Jurkat, Clone E6-1 (cell line): ENCODE data around the gene TACC2.

Experiments used
- DNase-seq: peaks from one replicate; pipeline ENCODE4 v3.0.0-alpha.2; 2011; ENCODE audit warnings: low read depth, low spot score
- H3K4me3 ChIP-seq: 2 replicates; pipeline ENCODE4 v1.5.1; 2011; ENCODE audit warnings: mild to moderate bottlenecking, low read length, control low read depth, moderate library complexity

The TACC2 gene

DNA sequence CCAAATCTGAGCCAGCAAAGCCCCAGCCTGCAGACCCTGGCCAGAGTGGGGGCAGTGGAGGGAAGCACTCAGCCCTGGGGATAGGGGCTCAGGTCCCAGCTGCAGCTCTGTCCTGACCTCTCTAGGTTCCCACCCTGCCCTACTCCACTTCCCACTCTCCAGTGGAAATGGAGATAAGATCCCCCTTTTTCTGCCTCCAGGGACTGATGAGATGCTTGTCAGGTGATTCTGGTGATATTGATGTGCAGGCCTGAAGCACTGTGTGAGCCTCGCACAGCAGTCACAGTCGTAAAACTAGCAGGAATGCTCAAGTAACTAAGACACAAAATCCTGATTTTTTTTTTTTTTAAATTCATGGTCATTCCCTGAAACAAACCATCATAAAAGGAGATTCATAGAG is 227.1 kb downstream of the TACC2 start:
- no peak overlapping the region for H3K4me3 ChIP-seq
- DNase-seq, result no peak

DNA sequence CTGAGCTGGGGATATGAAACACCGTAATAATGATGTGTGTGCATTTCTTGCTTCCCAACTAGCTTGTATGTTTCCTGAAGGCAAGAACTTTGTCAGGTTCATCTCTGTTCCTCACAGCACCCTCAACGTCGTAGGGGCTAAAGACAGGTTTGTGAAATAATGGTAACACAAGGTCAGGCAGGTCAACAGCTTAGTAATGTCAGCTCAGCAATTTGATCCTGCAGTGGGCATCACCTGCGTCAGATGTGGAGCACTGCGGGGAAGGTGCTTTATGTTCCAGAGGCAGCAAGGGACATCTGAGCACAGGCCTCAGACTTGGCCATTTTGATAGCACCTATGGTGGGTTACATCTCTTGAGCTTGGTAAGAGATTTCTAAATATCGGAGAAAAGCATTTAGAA is 230.4 kb downstream of the TACC2 start:
- DNase-seq, result no peak

DNA sequence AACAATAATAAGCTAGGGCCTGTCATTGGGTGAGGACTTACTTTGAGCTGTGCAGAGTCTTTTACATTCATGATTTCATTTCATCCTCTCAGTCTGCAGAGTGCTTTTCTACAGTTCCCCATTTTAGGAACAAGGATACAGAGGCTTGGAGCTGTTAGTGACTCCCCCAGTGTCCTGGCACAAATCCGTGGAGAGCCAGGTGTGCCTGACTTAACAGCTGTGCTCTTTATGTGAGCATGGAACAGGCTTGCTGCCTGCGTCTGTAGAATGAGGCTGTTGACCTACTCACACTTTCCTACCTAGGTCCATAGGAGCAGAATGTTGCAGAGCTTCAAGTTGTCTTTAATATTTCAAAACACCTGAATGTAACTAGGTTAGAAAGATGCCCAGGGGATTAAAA is 231.8 kb downstream of the TACC2 start:
- DNase-seq, result no peak
- H3K4me3 ChIP-seq, result no peak overlapping the region

More for the DNA sequence above, 230.4 kb downstream of the TACC2 start:
- no peak overlapping the region for H3K4me3 ChIP-seq

DNA sequence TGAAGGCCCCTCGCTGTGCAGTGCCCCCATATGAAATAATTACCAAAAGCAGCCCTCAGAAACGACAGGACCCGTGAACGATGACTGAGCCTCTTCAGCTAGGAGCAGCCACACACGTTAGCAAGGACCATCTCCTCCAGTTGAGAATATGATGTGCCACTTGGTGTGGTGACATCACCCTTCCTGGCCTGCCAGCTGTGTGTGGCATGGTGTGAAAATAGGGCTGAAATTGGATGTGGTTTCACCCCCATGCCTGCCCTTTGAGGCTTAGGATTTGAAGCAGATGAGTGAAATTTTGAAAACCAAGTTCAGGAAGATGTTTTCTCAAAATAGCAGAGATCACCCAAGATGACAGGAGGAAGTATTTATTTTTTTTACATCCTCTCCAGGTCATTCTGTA is 233.0 kb downstream of the TACC2 start:
- no peak overlapping the region for H3K4me3 ChIP-seq
- no peak for DNase-seq

DNA sequence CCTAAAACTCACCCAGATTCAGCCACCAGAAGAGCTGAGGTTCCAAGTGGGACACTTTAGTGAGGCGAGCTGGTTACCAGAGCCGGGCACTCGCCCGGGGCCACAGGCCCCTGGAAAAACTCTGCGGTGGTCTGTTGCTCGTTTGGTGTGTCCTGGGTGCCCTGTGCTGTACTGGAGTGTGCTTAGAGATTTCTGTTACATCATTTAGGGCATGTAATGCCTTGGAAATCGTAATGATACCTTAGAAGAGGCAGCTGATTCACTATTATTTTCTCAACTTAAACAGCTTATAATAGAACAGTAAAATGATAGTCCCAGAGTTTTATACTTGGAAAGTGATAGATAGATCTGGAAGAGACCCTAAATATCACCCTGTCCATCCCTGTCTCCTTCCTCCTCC is 233.7 kb downstream of the TACC2 start:
- no peak for DNase-seq
- H3K4me3 ChIP-seq, result no peak overlapping the region

DNA sequence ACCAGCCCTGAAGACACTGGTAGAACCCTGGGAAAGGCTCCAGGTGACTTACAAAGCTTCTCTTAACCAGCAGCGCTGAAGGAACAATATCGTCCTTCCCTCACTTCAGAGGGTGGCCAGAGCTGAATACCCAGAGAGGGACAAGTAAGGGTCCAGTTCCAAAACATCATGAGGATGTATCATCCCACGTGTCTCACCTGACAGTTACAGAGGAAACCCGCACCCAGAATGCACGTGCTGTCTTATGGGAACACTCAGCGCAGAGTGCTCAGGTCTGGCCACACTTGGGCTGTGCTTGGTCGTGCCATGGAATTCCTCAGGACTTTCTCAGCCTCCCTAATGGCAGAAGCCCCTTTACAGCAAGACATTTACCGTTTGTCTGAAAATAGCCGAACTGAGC is 235.2 kb downstream of the TACC2 start:
- no peak overlapping the region for H3K4me3 ChIP-seq
- no peak for DNase-seq

DNA sequence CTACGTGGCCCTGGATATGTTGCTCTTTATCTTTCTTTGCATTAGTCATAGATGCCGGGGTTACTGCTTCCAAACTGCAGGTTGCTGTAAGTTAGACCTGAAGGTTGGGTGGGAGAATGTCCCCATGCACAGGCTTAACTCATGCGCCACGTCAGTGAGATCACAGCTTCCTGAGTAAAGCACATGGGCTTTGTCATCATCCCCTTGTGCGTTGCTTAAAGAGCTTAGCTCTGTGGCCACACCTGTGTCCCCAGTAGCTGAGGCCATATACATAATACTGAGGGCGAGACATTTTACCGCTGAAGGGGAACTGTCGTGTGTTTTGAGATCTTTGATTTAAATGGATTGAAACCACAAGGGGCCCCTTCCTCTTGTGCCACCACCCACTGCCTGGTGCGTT is 236.4 kb downstream of the TACC2 start:
- DNase-seq, result peak; percentile 24
- H3K4me3 ChIP-seq, result no peak overlapping the region

DNA sequence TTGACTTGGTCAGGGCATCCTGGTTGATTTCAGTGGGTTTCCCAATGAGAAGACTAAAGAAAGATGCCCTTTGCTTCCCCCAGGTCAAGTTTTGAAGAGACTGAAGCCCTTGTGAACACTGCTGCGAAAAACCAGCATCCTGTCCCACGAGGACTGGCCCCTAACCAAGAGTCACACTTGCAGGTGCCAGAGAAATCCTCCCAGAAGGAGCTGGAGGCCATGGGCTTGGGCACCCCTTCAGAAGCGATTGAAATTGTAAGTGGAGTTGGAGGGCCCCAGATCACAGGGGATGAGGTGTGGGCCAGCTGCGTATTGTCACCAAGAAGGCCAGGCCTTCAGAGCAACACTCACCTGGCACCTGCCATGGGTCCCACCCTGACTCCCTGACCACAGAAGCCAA is 238.8 kb downstream of the TACC2 start:
- no peak overlapping the region for H3K4me3 ChIP-seq
- no peak for DNase-seq

DNA sequence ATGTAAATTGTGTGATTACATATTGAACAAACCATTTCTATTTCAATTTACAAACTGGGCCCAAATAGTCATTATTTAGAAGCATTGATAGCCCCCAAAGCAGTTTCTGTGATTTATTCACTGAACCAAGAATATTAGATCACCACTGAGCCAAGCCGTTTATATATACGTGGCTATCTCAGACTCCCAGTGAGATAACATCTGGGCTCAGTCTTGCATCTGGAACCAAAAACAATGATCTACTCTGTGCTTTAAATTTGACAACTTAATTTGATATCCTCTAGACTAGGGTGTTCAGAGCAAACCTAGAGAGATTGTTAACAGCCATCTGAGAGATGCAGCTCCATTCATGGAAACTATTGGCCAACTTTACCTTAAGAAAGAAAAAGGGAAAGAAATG is 240.7 kb downstream of the TACC2 start:
- no peak overlapping the region for H3K4me3 ChIP-seq
- no peak for DNase-seq

DNA sequence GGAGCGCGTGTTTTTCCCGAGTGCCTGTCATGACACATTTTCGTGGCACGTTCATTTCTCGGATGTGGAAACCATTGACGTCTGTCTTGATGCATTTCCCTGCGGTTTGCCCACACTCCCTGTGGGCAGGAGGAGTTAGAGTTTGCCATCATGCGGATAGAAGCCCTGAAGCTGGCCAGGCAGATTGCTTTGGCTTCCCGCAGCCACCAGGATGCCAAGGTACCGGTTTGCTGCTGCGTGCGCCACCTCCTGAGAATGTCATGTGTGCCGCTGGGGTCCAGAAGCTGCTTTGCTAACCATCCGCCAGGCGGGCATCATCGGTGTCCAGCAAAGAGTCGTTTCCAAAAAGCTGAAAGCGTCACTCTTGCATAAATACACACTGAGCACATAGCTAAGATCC is 241.3 kb downstream of the TACC2 start:
- H3K4me3 ChIP-seq, result no peak overlapping the region
- no peak for DNase-seq

DNA sequence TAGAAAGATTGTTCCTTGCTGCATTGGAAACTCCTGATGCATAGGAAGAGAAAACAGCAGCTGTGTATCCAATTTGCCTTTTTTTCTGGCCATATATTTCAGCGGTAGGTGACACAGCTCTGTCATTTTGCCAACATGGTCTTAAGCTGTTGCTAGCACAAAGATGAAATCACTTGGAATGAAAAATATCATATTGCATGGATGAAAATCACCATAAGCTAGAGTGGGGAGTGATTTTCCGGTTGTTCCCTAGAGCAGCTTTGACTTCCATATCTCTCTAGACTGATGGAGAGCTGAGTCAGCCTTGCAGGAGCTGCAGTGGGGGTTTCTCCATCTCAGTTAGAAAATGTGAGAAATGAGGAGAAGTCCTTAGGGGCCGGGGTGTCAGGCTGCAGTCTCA is 243.8 kb downstream of the TACC2 start:
- H3K4me3 ChIP-seq, result no peak overlapping the region
- no peak for DNase-seq

DNA sequence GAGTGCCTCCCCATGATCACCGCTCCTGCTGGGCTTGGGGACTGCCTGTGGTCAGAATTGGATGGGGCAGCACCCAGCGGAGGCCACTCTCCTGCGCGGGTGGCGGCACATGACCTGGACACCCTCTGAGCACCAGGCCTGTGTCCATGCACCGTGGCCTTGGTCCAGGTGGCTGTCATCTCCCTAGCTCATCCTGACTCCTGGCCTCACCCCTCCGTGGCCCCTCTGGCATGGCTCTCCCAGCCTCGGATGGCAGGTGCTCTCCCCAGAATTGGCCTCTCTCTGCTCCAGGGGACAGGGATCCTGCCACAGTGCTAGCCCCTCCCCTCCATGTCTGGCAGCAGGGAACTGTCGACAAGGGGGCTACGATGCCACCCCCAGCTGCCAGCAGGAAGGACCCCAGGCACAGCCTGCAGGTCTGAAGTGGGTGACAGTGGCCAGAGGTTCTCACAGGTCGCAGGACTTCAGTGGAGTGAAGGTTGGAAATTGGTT is 244.9 kb downstream of the TACC2 start:
- DNase-seq, result no peak
- H3K4me3 ChIP-seq, result no peak overlapping the region

DNA sequence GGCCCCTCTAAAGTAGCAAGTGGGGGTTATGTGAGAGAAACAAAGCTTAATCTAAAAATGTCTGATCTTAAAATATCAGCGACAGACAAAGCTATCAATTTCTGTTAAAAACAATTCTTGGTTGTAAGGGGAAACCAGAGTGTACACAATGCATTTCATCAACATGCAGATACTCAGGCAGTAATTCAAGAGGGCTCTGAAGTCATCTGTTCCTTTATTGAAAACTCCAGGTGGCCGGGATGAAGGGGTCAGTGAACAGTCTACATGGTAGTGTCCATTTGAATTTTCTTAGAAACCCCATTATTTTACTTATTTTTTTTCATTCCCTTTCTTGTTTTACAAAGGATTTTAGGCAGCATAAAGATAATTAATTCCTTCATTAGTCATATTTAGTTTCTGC is 245.5 kb downstream of the TACC2 start:
- DNase-seq, result no peak
- no peak overlapping the region for H3K4me3 ChIP-seq

DNA sequence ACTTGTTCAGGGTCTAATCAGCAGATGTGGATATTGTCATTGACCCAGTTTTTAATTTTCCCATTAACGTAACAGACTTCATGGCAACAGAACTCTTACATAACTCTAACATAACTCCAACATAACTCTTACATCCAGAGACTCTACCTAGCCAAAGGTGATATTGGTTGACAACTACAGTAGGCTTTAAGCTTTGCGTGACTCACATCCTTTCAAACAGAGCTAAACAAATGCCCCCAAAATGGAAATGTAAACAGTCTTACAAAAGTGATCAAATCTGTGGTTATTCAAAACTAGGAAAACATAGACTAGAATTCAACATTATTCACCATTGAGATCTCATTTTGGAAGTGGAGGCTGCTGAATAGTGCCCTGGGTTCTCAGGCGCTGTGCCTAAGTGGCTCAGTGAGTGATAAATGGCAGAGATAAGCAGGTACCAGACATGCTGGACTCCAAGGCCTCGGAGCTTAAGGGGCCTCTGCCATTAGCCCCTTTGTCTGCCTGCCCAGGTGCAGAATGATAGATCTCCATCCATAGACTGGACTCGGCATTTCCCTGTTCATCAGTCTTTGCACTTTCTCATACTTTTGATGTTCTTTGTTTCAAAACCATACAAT is 247.8 kb downstream of the TACC2 start:
- no peak for DNase-seq

DNA sequence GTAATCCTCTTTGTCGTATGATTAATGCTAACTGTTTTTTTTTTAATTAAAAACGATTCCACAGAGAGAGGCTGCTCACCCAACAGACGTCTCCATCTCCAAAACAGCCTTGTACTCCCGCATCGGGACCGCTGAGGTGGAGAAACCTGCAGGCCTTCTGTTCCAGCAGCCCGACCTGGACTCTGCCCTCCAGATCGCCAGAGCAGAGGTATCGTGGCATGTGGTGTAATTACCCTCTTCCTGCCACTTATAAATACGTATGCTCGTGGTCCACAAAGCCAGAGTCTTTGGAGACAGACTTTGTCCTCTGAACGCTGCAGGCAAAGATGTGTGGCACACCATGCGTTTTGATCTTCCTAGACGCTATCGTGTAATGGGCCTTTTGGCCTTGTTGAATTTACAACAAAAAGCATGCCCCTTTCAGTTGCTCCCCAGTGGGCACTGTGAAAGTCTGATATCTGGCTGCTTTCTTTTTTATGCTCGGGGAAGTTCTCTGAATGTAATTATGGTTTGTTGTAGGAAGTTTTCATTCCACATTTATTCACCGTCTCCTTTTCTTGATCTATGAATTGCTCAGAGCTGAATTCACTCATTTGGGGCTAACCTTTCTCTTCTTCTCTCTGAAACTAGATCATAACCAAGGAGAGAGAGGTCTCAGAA is 248.5 kb downstream of the TACC2 start:
- no peak overlapping the region for H3K4me3 ChIP-seq
- no peak for DNase-seq

More for the DNA sequence above, 247.8 kb downstream of the TACC2 start:
- H3K4me3 ChIP-seq, result no peak overlapping the region

DNA sequence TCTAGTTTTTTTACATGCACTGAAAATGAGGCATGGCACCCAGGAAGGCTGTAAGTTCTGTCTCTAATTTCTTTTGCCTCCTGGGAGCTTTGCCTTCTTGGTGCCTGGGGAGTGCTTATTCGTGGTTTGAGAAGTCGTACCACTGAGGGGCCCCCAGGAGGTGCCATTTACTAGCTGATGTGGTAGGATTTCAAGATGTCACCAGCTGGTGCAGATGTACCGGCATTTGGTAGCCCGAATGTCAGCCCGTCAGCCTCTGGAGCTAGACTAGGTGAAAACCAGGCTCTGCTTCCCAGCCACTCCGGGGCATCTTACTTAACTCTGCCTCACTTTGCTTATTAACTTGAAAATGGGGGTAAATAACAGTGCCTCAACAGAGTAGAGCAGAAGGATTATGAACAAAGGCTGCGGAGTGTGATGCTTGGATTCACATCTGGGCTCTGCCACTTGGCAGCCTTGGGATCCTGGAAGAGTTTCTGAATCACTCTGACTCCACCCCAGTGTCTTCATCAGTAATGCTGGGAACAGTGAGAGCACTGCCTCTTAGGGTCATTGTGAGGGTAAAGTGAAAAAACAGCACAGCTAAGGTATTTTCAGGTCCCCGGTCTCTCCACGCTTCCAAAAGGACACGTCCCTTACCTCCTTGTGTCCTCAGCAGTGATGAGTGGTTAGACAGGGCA is 250.8 kb downstream of the TACC2 start:
- H3K4me3 ChIP-seq, result no peak overlapping the region
- DNase-seq, result no peak

DNA sequence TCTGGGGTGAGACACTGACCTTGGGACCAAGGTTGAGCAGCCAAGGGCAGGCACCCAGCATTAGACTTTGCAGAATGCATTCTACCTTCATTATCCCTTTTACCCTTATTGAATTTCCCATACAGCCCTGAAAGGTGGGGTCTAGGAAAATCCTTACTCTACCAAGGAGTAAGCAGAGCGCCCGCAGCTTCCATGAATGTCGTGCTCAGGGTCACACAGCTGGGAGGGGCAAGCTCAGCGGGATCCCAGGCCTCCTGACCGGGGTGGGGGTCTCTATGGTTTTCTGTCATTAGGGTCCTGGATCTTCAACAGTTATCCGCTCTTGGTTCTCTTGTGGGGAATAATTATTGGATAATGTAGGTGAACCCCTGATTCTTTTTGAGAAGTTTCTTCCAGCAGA is 251.4 kb downstream of the TACC2 start:
- no peak overlapping the region for H3K4me3 ChIP-seq
- no peak for DNase-seq

DNA sequence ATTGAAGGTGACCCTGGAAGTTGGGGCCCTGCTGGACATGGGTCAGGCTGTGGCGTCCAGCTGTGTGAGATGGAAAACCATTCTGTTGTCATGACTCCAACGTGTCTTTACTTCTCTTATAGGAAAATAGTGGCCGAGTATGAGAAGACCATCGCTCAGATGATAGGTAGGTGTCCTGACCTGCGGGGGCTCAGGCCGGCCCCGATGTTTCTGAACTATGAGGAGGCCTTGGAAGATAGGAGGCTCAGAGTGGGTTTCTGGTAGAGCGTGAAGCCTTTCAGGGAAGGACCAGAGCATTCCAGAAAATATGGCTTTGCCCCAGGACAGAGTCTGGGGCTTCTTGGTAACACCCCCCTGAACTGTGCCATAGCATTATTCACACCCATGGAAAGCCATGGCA is 252.9 kb downstream of the TACC2 start:
- H3K4me3 ChIP-seq, result no peak overlapping the region
- no peak for DNase-seq

DNA sequence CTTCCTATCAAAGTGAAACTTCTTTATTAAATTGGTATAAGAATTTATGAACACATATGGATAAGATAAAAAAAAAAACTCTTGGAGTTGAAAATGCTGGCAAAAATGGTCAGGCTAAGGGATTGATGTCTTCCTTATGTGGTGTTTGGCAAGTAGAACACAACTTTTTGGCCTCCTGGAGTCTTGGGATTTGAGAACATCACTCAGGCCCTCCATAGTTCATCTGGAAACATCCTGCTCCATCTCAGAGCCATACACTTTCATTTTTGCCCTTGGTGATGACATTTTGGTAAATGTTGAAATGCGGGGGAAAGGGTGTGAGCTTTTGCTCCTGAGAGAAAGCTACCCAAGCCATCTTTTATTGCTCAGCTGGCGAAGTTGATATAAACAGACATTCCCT is 254.6 kb downstream of the TACC2 start:
- H3K4me3 ChIP-seq, result no peak overlapping the region
- DNase-seq, result no peak
